GM18861 (cell line): ENCODE results near the gene PPFIBP2.

Source experiments
- ATAC-seq: cut with Tn5 transposase; IDR thresholded peaks from one replicate; pipeline ENCODE4 v1.9.1; 2021; ENCODE audit not compliant: unreplicated experiment

PPFIBP2 gene

DNA sequence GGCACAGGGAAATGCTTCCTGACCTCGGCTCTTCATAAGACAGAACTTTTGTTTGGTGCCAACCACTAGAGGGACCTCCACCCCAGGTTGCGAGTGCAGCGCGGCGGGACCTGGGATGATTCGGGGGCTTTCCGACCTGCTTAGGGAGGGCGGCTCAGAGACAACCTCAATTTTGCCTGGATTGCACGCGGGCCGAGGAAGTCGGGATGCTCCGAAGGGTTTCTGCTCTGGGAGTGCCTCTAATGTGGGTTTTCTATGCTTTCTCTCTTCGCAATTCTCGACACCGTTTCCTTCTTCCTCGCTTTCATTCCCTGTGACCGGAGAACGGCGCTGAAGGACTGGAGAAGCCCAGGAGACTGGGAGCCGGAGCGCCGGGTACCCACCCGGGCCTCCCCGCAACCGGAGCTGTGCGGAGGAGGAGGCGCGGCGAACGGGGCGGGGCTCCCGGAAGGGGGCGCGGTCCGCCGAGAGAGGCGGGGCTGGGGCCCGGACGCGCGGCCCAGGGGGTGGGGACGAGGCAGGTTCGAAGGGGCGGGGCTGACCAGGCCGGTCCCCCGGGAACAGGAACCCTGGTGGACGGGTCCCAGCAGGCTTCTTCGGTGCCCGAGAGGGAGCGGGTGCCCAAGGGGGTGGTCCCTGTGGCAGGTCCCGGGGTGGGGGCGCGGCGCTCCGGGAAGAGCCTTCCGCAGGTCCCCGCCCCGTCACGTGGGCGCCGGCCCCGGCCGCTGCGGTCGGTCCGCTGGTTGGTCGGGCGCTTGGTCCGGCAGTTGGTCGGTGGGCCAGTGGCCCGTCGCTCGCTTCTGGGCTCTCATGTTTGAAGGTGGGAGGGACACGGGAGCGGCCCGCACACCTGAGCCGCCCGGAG lies at the start of gene PPFIBP2:
TSS of gene PPFIBP2 (plus strand) at position 766 of the 865 bp plus-strand sequence. CDS start 35,477 bp downstream, outside the sequence.
- peak; percentile 43 for ATAC-seq

DNA sequence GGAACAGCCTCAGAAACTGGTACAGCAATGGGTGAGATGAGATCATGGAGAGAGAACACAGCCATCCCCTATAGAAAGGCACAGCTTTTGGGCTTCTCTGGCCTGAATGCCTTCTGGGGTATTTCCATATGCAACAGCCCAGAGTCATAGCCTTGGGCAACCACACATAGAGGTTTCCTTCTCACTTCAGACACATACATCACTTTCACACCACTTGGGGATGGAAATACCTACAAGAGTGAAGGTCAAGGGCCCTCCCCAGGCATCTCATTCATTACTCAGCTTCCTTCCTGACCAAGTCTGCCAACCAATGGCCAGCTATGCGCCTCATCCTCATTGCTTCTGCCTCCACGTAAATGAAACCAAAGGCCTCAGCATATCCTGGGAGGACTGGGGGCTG lies 46.1 kb upstream of the PPFIBP2 start:
- peak; percentile 51 for ATAC-seq

DNA sequence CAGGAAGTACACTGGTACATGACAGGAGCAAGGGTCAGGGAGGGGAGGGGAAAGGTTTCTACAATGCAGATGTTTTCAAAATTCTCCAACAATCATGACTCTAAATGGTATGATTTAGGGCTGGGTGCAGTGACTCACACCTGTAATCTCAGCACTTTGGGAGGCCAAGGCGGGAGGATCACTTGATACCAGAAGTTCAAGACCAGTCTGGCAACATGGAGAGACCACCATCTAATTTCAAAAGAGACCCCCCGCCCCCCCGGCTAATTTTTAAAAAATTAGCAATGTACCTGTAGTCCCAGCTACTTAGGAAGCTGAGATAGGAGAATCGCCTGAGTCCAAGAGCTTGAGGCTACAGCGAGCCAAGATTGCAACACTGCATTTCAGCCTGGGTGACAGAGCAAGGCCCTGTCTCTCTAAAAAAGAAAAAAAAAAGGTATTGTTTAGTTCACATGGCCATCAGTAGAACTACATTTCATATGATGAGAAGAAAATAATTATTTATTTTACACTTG lies 44.4 kb upstream of the PPFIBP2 start:
- ATAC-seq, result no peak

DNA sequence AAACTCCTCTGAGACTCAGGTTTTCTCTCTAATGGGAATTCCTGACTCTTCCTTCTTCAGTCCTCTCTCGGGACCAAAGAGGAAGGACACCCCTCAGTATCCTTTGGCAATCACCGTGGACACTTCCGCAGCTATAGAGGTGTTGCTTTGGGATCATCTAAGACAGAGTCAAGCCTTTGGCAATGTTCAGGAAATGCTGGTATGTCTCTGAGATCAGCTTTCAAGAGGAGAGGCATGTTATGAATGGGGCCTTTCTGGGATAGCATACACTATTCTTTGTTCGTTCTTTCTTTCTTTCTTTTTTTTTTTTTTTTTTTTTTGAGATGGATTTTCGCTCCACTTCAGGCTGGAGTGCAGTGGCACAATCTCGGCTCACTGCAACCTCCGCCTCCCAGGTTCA lies 42.7 kb upstream of the PPFIBP2 start:
- ATAC-seq, result no peak

DNA sequence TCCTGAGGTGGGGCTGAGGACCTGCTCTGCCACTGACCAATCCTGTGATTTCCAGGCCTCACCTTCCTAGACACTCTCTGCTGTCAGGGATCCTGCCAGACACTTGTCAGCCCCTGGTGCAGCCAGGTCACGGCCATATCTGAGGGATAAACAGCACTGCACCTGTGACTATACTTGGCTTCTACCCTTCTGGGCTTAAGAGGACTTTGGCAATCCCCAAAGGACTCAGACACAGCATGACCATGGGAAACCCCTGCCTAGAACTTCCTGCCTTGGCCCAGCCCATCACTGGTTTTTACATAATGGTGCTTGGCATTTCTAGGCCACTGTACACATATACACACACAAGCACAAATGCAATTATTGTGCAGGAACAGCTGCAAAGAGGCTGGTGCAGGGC lies 40.1 kb upstream of the PPFIBP2 start:
- ATAC-seq, result peak; percentile 94

DNA sequence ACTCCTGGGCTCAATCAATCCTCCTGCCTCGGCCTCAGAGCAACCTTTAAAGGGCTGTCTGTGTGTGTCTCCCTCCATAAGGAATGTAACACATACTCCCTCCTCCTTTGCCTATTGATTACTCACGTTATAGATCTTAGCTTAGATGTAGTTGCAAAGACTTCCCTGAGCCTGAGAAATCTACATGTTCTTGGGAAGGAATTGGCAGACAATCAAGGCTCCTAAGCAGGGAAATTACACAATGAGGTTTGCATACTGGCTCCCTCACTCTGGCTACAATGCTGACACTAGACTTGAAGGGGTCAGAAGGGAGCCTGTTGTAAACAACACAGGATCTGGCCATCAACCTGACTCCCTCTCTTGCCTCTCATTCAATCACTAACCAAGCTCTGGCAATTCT lies 33.7 kb upstream of the PPFIBP2 start:
- no peak for ATAC-seq

DNA sequence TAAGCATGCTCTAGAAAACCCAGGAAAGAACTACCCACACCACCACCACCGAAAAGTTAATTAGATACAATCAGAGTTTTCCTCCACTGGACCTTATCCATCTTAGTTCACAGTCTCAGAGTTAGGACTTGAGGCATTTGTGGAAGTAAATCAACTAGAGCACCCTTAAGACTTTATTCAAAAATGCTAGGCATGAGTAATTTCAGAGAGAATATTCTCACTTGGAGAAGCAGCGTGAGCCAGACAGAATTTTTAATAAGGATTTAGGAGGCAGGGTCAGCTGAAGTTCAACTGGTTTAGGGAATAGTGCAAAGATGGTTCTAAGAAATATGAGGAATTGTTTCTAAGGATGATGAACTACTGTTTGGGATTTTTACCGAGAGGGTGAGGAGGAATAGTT lies 29.7 kb upstream of the PPFIBP2 start:
- ATAC-seq, result no peak

DNA sequence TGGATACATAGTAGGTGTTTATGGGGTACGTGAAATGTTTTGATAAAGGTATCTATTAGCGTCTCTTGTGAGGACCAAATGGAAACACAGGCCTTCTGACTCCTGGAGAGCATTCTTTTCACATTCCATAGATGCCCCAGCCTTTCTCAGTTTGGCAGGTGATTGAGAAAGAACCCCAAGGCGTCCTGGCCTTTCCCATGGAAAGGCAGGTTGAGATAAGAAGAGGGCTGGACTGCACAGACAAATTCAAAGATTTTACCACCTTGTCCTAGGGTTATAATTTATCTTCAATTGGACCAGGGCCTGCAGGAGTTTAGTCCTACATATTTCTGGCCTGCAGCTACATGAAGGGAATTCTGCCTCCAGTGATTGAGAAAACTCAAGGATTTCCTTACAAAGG lies 29.2 kb upstream of the PPFIBP2 start:
- ATAC-seq, result no peak

DNA sequence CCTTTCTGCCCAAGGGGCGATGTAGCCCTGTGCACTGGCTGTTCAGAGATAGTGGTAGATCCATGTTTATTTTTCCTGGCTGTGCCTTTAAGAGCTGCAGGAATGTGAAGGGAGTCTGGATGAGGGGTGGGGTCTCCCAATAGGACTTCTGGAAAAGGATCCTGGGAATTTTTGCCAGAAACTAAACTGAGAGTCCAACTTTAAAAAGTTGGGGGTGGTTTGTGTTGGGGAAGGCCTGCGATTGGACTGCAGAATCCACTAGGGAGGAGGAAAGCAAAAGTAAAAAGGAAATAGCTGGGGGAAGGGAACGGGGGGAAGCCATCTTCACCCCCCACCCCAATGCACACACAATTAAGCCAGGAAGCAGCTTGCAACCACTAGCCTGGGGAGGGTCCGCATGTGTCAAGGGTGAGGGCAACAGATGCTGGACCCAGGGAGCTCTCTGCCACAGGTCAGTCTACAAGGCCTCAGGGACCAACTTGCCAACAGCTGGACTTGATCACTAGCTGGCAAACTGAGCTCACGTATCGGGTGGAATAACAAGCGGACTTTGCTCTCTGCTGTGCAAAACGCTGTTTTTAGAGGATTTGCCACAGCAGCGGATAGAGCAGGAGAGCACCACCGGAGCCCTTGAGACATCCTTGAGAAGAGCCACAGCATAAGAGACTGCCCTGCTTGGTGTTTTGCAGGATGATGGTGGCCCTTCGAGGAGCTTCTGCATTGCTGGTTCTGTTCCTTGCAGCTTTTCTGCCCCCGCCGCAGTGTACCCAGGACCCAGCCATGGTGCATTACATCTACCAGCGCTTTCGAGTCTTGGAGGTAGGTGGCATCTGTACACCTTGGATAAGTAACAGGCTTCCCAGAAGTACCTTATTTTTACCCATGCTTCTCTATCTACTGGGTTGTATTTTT lies 28.4 kb upstream of the PPFIBP2 start, which contains the start of gene OLFML1:
TSS of gene OLFML1 (plus strand) at position 321 of the 912 bp plus-strand sequence. CDS start at position 691, 370 bp downstream.
- ATAC-seq, result no peak

DNA sequence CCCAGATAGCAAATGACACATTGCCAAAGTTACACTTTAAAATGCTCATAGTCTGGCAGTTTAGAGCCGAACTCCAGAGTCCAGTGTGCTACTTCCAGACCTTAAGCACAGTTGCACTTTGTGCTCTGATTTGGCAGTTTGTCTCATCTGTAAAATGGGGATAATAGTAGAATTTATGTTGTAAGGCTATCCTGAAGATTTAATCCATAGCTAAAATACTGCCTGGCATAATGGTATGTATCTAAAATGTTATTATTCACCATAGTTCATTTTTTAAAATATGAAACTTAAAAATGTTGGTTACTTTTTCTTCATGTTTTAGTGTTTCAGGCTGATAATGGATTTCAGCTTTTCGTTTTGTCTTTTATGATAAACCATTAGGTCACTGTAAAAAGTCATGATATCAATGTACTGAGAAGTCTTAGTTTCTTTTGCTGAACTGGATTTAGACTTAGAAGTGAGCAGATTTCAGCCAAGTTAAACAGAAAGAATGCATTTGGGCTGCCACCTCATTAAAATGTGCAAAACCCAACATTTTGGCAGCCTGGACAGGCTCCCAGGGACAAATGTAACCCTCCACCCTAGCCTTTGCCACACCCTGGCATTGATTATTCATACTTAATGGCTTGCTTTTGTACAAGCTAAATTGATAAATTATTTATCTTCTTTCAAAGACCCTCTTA lies 27.6 kb upstream of the PPFIBP2 start:
- ATAC-seq, result no peak

DNA sequence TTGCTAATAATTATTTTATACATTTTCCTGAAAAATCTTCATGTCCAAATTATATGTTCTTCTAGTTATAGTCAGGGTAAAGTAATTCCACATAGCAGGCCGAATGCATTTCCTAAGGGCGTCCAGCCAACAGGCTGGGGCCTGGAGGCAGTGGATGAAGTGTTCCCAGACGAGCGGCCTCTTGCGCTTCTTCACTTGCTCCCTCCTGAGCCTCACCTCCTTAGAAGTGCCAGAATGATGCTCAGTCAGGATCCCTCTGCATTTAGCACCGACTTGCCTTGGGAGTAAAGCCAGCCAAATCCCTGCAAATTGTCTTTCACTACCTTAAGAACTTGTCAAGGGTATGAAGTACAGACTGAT lies 27.0 kb upstream of the PPFIBP2 start:
- no peak for ATAC-seq

DNA sequence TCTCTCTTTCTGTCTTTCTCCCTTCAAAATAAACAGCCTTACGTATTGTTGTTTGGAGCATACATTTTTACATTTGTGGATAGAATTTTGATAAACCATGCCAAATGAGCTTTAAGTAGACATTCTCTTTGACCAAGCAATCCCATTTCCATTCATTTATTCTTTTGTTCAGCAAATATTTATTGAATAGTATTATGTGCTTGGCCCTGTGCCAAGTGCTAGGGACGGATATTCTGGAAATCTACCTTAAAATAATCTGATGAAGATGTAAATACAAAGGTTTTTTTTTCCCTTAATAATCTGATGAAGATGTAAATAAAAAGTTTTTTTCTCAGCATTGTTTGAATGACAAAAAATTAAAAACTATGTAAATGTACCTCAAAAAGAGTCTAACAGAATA lies 26.4 kb upstream of the PPFIBP2 start:
- ATAC-seq, result no peak

DNA sequence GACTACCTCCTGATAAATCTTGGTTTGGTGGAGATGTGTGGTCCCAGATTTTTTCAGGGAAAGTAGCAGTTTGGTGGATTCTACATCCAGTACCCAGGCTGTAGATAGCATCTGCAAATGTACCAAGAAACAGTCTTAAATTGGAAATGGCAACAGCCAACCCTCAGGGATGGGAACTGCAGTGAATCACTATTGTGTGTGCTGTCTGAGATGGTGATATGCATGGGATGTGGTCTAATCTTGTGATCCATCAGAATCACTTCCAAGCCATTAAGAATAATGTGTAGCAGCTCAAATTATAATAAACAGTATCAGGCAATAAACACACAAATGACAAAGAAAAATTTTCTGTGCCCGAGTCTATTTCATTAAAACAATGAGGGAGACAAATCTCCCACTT lies 25.1 kb upstream of the PPFIBP2 start:
- no peak for ATAC-seq

DNA sequence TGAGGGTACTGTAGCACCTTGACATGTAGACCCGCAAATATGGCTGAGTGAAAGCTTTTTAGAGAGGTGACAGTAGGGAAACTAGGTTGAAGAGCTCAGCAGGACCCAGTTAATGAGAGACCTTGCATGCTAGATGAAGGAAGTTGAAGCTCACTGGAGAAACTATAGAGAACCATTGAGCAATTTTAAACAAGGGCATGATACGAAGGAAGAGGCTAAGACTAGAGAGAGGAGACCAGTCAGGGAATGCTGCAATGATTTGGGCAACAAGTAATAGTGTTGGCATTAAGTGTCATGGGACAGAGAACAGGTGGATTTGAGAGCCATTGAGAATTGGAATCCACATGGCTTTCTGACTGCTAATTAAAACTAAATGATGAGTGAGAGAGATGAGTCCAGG lies 24.4 kb upstream of the PPFIBP2 start:
- no peak for ATAC-seq

DNA sequence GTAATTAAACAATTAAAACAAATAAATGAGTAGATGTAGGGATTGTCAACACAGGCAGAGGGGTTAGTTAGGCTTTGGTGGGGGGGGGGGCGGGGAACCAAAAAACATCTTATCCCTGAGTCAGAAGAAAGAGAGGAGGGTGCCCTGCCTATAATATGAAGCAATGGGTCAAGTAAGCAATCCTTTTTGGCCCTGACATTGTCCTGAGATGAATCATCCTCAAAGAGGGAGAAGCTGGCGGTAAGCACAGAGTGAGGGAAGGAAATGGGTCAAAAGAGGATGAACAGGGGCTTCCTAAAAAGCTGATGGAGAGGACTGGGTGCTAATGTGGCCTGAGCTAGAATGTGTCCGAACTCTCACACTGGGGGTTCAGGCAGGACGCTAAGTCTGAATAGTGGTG lies 23.7 kb upstream of the PPFIBP2 start:
- no peak for ATAC-seq

DNA sequence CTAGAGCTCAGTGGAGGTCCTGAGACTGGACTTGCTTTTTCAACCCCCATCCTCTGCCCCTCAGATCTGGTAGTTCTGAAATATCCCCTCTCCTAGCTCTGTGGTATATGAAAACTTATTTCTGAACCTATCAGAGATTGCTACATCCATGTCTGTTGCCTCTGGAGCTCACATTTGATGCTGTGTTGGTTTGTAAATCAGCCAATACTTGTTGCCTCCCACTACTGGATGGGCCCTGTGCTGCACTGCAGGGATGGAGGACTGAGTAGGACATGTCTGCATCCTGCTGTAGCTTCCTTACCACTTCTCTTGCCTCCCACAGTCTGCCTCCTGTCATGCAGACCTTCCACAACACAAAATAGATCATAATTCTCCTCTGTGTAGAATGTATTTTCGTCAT lies 23.3 kb upstream of the PPFIBP2 start:
- no peak for ATAC-seq

DNA sequence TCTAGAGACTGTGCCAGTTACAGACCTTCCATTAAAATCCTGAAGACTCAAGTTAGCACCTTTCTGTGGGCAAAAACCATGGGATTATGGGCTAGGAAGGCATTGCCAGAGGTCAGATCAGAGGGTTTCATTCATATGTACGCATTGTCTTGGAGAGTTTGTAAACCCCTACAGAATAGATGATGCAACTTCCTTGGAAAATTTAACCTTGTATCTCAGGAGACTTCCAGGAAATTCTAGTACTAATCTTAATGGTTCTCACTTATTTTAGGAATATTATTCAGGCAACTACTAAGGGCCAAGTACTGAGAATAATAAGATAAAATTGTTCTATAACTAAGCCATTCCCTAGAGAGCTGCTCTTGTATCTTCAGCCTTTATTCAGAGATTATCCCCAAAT lies 21.5 kb upstream of the PPFIBP2 start:
- ATAC-seq, result no peak

DNA sequence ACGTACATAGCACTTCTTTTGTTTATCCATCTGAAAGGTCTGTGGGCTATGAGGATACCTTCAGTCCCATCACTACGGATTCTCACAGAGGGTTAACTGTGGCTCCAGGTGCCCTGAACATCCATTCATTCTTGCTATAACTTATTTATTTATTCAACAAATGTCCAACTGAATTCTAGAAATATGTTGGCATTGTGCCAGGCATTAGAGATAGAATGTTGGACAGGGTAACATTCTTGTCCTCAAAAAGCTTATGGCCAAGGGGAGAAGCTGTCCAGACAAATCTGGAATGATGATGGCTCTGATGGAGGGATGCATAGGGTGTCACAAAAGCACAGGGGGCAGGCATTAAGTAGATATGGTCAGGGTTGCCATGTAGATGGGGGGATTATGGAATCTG lies 20.1 kb upstream of the PPFIBP2 start:
- no peak for ATAC-seq

DNA sequence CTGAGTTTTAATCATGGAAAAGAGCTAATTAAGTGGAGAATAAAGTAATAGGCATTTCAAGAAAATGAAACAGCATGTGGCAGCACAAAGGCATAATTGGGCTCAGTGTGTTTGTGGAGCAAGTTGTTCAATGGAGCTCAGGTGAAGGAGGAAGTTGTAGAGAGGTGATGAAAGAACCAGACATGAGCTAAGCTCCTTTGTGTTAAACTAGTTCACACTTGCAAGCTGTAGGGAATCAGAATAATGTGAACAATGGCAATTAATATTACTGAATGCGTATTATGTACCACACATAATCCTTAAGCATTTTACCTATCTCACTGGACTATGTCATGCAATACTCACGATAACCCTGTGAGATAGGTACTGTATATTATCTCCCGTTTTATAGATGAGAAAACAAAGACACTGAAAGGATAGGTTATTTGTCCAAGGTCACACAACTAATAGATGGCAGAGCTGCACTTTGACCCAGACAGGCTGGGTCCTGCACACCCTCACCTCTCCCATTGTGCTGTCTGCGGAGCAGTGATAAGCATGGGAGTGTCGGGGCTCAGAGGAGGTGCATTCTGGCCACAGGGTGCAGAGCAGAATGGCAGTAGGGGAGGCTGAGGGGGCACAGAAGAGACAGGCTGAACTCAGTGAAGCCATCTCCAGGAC lies 19.6 kb upstream of the PPFIBP2 start:
- ATAC-seq, result no peak

DNA sequence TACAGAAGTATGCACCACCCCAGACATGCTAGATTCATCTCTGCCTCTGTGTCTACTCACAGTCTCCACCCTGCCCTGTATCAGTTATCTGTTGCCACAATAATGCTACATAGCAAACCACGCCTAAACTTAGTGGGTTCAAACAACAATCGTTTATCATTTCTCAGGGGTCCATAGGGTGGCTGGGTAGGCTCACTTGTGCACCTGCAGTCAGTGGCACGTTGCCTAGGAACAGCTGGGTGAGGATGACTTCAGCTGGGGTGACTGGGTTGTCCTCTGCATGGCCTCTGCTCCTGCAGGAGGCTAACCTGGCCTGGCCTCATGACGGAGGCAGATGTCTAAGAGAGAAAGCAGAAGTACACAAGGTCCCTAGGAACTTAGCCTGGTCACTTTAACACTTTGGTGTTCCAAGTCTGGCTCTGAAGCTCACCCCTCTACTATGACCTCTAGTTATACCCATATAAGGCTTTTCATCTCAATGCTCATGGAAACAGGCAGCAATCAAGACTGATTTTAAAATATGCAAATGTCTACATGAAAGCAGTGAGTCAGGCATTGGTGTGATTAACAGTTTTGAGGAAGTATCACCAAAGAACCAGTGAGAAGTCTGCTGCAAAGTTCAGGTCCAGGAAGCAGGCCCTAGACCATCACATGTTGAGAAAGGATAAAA lies 17.8 kb upstream of the PPFIBP2 start:
- ATAC-seq, result peak; percentile 92
